ENCODE data around the gene PLAC1.

The PLAC1 gene

DNA sequence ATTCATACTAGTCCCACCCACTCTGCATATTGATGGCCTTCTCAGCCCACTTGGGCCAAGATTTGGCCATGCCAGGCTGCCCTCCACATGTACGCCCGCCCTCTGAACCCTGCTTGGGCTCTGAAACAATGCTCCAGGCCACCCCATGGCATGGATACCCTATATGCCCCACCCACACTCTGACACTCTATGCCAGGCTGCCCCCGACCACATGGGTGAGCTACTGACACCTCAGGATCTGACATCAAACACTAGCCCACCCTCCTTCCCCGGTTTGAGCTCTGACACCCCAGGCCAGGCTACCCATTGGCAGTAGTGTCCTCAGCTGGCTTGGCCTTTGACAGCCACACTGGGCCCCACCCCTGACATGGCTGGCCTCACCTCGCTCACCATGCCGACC lies 128.8 kb downstream of the PLAC1 start:
- TF ChIP-seq, protein P1, sequence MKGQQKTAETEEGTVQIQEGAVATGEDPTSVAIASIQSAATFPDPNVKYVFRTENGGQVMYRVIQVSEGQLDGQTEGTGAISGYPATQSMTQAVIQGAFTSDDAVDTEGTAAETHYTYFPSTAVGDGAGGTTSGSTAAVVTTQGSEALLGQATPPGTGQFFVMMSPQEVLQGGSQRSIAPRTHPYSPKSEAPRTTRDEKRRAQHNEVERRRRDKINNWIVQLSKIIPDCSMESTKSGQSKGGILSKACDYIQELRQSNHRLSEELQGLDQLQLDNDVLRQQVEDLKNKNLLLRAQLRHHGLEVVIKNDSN (IDR thresholded peaks at IDR 0.05): no peak
- TF ChIP-seq TCF12 (IDR thresholded peaks at IDR 0.05; ENCODE audit: low read depth) (no peak), ZBTB7A (IDR thresholded peaks at IDR 0.05; ENCODE audit: low read depth) (no peak), CEBPB (IDR thresholded peaks at IDR 0.05) (no peak), TEAD4 (IDR thresholded peaks at IDR 0.05) (no peak), YY1 (IDR thresholded peaks at IDR 0.05; ENCODE audit: low read depth) (no peak), TAF1 (IDR thresholded peaks at IDR 0.05; ENCODE audit: low read depth) (no peak), EGR1 (IDR thresholded peaks at IDR 0.05) (no peak), NFIC (IDR thresholded peaks at IDR 0.05) (no peak), EP300 (IDR thresholded peaks at IDR 0.05; ENCODE audit: borderline replicate concordance) (no peak), RAD21 (IDR thresholded peaks at IDR 0.05; ENCODE audit: low read depth) (no peak), FOXM1 (IDR thresholded peaks at IDR 0.05; ENCODE audit: borderline replicate concordance, low read depth) (no peak), CREB1 (IDR thresholded peaks at IDR 0.05; ENCODE audit: low read depth) (no peak)
- TF ChIP-seq, protein P2, sequence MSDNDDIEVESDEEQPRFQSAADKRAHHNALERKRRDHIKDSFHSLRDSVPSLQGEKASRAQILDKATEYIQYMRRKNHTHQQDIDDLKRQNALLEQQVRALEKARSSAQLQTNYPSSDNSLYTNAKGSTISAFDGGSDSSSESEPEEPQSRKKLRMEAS (IDR thresholded peaks at IDR 0.05): no peak
- TF ChIP-seq, protein P3, sequence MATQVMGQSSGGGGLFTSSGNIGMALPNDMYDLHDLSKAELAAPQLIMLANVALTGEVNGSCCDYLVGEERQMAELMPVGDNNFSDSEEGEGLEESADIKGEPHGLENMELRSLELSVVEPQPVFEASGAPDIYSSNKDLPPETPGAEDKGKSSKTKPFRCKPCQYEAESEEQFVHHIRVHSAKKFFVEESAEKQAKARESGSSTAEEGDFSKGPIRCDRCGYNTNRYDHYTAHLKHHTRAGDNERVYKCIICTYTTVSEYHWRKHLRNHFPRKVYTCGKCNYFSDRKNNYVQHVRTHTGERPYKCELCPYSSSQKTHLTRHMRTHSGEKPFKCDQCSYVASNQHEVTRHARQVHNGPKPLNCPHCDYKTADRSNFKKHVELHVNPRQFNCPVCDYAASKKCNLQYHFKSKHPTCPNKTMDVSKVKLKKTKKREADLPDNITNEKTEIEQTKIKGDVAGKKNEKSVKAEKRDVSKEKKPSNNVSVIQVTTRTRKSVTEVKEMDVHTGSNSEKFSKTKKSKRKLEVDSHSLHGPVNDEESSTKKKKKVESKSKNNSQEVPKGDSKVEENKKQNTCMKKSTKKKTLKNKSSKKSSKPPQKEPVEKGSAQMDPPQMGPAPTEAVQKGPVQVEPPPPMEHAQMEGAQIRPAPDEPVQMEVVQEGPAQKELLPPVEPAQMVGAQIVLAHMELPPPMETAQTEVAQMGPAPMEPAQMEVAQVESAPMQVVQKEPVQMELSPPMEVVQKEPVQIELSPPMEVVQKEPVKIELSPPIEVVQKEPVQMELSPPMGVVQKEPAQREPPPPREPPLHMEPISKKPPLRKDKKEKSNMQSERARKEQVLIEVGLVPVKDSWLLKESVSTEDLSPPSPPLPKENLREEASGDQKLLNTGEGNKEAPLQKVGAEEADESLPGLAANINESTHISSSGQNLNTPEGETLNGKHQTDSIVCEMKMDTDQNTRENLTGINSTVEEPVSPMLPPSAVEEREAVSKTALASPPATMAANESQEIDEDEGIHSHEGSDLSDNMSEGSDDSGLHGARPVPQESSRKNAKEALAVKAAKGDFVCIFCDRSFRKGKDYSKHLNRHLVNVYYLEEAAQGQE (IDR thresholded peaks at IDR 0.05; ENCODE audit: low read depth): no peak

DNA sequence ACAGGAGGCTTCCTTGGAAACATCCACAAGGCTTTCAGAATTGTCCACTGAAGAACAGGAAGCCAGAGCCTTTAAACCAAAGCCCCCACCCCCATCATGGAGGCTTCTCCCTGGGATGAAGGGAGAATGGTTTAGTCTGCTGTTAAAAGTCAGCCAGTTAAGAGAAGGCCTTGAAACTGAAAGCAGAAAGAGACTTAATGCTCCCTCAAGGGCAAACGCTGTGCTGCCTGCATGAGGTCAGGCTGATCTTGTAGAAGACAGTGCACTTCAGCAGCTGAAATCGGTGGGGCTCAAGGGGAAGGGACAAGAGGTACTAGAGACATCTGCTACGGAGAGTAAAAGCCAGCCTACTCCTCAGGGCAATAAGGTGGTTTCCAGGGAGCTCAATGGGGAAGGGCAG lies 129.3 kb downstream of the PLAC1 start:
- no peak for TF ChIP-seq FOXM1 (IDR thresholded peaks at IDR 0.05; ENCODE audit: borderline replicate concordance, low read depth)
- TF ChIP-seq, protein P2 (IDR thresholded peaks at IDR 0.05): no peak
- TF ChIP-seq, protein P3 (IDR thresholded peaks at IDR 0.05; ENCODE audit: low read depth): no peak
- TF ChIP-seq YY1 (IDR thresholded peaks at IDR 0.05; ENCODE audit: low read depth): no peak
- no peak for TF ChIP-seq ZBTB7A (IDR thresholded peaks at IDR 0.05; ENCODE audit: low read depth)
- TF ChIP-seq TEAD4 (IDR thresholded peaks at IDR 0.05): no peak
- TF ChIP-seq CREB1 (IDR thresholded peaks at IDR 0.05; ENCODE audit: low read depth): no peak
- no peak for TF ChIP-seq RAD21 (IDR thresholded peaks at IDR 0.05; ENCODE audit: low read depth)
- no peak for TF ChIP-seq TCF12 (IDR thresholded peaks at IDR 0.05; ENCODE audit: low read depth)
- no peak for TF ChIP-seq EP300 (IDR thresholded peaks at IDR 0.05; ENCODE audit: borderline replicate concordance)
- no peak for TF ChIP-seq NFIC (IDR thresholded peaks at IDR 0.05)
- no peak for TF ChIP-seq EGR1 (IDR thresholded peaks at IDR 0.05)
- no peak for TF ChIP-seq CEBPB (IDR thresholded peaks at IDR 0.05)
- no peak for TF ChIP-seq TAF1 (IDR thresholded peaks at IDR 0.05; ENCODE audit: low read depth)
- TF ChIP-seq, protein P1 (IDR thresholded peaks at IDR 0.05): no peak

DNA sequence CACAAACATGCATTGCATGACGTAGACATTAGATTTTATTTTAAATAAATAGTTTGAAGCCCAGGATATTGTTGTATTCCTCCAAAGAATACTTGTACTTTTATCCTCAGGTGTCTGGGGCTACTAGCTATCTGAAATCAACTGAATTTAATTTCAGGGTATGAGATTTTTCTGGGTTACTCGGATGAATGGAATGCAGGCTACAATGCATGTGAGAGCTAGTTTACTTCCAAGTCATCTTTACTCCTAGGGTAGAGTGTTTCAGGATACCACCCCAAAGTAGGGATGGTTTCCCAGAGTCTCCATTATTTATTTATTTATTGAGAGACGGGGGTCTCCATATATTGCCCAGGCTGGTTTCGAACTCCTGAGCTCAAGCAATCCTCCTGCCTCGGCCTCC lies 131.9 kb downstream of the PLAC1 start:
- no peak for TF ChIP-seq CEBPB (IDR thresholded peaks at IDR 0.05)
- TF ChIP-seq TEAD4 (IDR thresholded peaks at IDR 0.05): no peak
- TF ChIP-seq, protein P1 (IDR thresholded peaks at IDR 0.05): no peak
- no peak for TF ChIP-seq YY1 (IDR thresholded peaks at IDR 0.05; ENCODE audit: low read depth)
- no peak for TF ChIP-seq EGR1 (IDR thresholded peaks at IDR 0.05)
- no peak for TF ChIP-seq CREB1 (IDR thresholded peaks at IDR 0.05; ENCODE audit: low read depth)
- TF ChIP-seq, protein P2 (IDR thresholded peaks at IDR 0.05): no peak

DNA sequence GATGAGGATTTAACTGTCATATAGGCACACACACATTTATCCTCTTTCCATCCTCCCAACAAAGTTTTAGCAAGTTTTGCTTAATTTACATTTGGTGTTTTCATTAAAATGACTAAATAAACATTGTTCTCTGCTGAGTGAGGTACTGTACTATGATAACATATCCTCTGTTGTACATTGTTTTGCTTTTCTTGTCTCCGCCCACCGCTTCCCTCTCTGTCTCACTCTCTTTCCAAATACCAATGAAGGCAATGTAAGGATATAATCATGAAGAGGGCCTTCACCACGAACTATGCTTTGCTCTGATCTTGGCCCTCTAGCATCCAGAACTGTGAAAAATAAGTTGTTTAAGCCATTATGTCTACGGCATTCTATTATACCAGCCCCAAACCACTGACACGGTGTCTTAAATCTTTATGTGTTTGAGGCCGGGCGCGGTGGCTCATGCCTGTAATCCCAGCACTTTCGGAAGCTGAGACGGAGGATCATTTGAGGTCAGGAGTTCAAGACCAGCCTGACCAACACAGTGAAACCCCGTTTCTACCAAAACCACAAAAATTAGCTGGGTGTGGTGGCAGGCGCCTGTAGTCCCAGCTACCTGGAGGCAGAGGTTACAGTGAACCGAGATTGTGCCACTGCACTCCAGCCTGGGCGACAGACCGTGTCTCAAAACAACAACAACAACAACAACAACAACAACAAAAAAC lies 133.0 kb downstream of the PLAC1 start:
- no peak for TF ChIP-seq EP300 (IDR thresholded peaks at IDR 0.05; ENCODE audit: borderline replicate concordance)
- TF ChIP-seq FOXM1 (IDR thresholded peaks at IDR 0.05; ENCODE audit: borderline replicate concordance, low read depth): no peak
- TF ChIP-seq, protein P2 (IDR thresholded peaks at IDR 0.05): no peak
- TF ChIP-seq CREB1 (IDR thresholded peaks at IDR 0.05; ENCODE audit: low read depth): no peak
- TF ChIP-seq, protein P3 (IDR thresholded peaks at IDR 0.05; ENCODE audit: low read depth): no peak
- no peak for TF ChIP-seq ZBTB7A (IDR thresholded peaks at IDR 0.05; ENCODE audit: low read depth)
- no peak for TF ChIP-seq RAD21 (IDR thresholded peaks at IDR 0.05; ENCODE audit: low read depth)
- no peak for TF ChIP-seq TAF1 (IDR thresholded peaks at IDR 0.05; ENCODE audit: low read depth)
- no peak for TF ChIP-seq TCF12 (IDR thresholded peaks at IDR 0.05; ENCODE audit: low read depth)
- no peak for TF ChIP-seq EGR1 (IDR thresholded peaks at IDR 0.05)
- TF ChIP-seq CEBPB (IDR thresholded peaks at IDR 0.05): no peak
- TF ChIP-seq, protein P1 (IDR thresholded peaks at IDR 0.05): no peak

Measured in Ishikawa (cell line).